T-helper 1 cell treated with Interleukin-12 subunit alpha and Interleukin-12 subunit beta and Interleukin-4 antibody, amounts not matched to agents 30 ng/mL and 1 ng/mL, for 36 hours (primary cell): ENCODE measurements around the gene UTP25. TPM values are rescaled to one million over a fixed set of nuclear protein-coding genes. Genes with fewer than 3 reads are reported as not detected.

Experiments
- intact Hi-C: fragments of 100-400 bp; cut with micrococcal nuclease; formaldehyde crosslinking; loops from one replicate; pipeline ENCODE4 v1.15.1; 2024
- total RNA-seq: library from RNA; stranded (reverse); gene quantifications from 2 replicates; pipeline ENCODE4 v1.2.3, GENCODE V29; 2022

UTP25 gene
- total RNA-seq, 1 donor from 2014 or later: 11.0 TPM

- intact Hi-C loops: no loop called here
These were observed 9.9 kb downstream of the UTP25 start for GRCh38 chr1:209837671-209838070.

DNA sequence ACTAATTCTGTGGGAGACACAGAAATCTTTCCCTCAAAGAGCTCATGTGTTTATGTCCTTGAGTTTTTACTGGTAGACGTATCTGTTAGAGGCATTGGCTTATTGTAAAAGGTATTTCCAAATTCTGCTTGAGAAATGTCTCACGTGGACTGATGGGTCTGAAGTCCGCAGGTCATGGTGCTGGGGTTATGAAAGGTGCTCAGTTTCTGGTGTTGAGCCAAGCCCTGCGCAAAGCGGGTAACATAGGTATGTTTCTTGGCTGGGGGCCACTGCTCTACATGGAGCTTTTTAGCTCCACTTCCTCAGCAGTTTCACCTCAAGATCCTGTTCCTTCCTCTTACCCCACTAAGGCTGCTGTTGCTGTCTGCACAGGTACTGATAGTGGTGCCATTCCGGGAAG lies 10.8 kb downstream of the UTP25 start:
- intact Hi-C loops: no loop called here

DNA sequence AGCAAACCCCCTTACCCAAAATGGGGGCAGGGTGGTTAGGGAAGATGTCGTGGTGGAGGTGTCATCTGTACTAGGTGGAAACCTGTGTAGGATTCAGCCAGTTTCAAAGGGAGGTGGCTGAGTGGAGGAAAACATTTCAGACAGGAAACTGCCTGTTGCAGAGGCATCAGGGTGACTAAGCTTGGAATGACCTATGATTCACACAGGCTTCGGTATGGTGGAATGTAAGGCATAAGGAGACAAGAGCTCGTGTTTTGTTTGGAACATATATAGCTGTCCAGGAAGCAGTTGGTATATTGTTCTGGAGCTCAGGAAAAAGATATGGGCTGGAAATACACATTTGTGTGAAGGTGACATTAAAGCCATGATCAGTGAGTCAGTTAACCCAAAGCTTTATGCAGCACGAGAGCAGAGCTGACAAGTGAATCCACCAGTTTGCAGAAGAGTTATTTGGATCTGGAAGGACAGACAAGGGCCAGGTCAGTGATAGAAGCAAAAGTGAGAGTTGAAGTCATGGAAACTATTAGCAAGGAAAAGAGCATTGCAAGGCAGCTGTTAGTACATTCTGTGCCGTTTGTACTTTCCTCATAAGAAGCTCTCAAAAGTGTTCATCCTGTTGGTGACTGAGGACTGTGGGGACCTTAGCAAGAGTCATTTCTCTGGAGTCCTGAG lies 12.2 kb downstream of the UTP25 start:
- intact Hi-C loops: no loop called here

GRCh38 chr1:209840611-209841010 lies 12.8 kb downstream of the UTP25 start:
- intact Hi-C loops: no loop called here

DNA sequence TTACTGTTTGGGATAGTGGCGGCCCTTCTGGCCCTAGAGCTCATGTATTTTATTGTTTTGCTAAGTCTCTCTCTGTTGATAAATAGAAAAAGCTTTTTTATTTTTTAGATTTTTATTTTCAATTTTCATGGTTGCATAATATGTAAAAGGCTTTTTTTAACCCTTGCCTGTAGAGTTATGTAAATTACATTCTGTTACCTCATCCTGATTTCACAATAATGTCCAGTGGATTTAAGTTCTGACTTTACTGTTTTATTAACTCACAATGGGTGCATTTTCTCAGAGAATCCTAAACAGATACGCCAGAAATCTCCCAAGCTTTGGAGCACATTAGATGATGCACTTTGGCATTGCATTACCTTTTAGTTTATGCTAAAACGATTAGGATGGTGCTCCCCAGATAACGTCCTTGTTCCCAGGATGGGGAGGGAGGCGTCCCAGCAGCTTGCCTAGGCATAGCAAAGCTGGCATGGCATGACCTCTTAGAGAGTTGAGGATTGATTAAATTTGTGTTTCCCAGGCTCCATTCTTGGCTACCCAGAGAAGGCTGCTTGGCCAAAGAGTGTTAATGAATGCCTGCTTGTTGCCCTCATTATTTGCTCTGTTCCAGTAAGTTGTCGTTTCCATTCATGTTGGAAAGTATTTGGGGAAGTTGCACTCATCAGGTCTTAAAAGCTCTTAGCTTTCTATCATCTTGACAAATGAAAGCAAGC lies 17.1 kb downstream of the UTP25 start:
- intact Hi-C loops: no loop called here

GRCh38 chr1:209845408-209845725 lies 17.6 kb downstream of the UTP25 start:
- intact Hi-C loops: no loop called here

DNA sequence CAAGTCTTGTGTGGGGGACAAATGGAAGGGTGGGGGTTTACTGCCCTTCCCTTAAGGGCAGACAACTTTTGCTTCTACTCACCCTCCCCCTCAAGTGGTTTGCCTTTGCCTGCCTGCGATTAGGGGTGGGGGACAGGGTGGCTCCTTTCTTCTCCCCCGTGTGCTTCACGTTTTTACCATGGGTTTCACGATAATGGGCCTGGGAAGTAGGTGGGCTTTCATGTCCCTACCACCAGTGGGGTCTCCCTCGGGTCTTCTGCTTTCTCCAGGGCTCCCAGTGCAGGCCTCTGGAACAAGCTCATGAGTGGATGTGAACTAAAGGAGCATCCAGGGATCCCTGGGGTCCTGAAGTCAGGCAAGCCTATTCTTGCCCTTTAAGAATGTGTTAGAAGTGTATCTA lies 21.6 kb downstream of the UTP25 start:
- intact Hi-C loops: no loop called here

- intact Hi-C loops: no loop called here
These were observed 22.7 kb downstream of the UTP25 start for GRCh38 chr1:209850342-209850979.

GRCh38 chr1:209853676-209854075 lies 25.9 kb downstream of the UTP25 start:
- intact Hi-C loops: no loop called here

DNA sequence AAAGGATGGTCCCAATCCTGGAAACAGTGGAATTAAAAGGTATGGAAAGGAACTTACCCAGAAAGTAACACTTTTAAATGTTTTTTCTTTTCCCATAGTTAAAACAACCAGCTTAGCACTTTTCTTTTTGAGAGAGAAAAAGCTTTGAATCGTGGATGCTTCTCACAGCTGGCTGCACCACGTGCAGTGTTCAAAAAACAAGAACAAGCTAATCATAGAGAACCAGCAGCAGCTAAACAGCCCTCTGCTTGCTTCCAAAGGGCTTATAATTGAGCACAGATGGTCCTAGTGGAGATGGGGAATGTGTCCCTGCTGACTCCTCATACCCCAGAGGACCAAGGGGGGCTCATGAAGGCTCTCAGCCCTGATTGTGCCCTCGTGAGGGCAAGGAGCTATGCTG lies 26.4 kb downstream of the UTP25 start:
- intact Hi-C loops: no loop called here

- intact Hi-C loops: no loop called here
These were observed 27.2 kb downstream of the UTP25 start for GRCh38 chr1:209855006-209855405.

DNA sequence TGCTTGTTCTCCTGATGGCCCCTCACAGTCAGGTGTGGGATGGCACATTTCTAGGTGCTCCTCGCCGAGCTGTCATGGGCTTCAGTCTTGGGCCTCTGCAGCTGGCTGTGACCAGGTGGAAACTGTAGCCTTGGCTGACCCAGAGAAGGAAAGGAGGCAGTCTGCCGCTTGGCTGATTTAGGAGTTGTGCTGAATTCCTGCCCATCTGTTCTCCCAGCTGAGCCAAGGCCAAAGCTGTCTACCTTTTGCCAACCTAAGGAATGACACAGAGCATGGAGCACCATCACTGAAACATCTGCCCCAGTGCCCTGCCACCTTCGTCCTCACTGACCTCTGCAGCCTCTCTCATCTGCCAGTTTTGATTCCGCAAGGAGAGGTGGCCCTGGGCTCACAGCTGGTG lies 27.9 kb downstream of the UTP25 start:
- intact Hi-C loops: no loop called here

- intact Hi-C loops: no loop called here
These were observed 30.9 kb downstream of the UTP25 start for GRCh38 chr1:209858561-209859103.

GRCh38 chr1:209860293-209860881 lies 32.6 kb downstream of the UTP25 start:
- intact Hi-C loops: loop anchor here (1.0 kb wide), 3 partner anchors 129 to 540 kb away; no protein-coding TSS in a partner anchor

GRCh38 chr1:209861242-209861641 lies 33.5 kb downstream of the UTP25 start:
- intact Hi-C loops: no loop called here

GRCh38 chr1:209862391-209863356 lies 34.9 kb downstream of the UTP25 start:
- intact Hi-C loops: no loop called here

DNA sequence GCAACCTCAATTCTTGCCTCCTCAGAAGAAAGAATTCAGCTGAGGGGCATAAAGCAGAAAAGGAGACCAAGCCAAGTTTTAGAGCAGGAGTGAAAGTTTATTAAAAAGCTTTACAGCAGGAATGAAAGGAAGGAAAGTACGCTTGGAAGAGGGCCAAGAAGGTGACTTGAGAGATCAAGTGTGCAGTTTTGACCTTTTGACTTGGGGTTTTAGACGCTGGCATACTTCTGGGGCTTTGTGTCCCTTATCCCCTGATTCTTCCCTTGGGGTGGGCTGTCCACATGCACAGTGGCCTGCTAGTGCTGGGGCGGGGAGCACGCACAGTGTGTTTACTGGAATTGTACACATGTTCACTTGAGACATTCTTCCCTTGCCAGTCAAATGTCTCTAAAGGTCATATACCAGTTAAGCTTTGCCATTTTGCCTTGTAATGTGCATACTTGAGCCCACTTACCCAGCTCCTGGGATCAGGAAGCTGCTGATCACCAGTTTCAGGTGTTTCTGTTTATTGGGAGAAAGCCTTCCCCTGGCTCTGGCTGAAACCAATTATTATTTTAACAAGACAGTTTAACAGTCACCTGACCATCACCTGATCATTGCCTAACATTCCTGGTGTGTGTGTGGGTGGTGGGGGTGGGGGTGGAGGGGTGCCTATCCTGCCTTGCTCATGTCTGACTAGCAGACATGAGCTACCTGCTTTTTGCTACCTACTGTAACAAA lies 36.2 kb downstream of the UTP25 start:
- intact Hi-C loops: no loop called here

GRCh38 chr1:209866201-209866600 lies 38.4 kb downstream of the UTP25 start:
- intact Hi-C loops: no loop called here

DNA sequence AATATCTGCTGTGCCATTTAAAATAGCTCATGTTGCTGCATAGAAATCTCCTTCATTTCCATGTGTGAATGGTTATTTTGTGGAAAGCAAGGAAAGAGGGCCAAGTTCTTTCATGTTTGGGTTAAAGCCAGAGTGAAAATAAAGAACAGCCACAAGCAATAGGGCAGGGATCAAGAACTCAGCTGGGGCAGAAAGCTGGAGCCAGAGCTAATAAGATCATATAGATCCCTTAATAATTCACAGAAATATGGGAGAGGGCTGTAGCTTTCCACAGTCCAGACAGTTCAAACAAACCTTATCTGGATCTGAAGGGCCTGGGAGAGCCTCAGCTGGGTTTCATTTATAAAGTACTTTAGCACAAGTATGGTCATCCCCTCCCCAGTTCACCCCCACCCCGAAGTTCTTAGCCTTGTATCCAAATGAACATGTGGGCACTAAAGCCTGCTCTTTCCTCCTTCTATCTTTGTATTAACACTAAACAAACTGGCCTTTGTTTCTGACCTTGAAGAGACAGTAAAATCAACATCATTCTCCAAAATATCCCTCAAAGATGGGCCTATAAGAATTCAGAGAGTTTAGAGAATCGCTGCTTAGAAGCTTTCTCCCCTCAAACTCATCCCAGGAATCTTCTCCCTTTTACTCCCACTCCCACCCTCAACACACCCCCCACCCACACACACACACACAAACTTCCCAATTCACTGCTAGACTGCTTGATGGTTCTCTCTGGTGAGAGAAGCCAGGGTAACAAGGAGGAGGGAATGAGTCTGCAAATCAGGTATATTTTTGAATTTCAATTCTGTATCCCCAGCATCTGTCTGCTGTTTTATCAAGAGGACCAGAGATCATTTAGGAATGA lies 41.7 kb downstream of the UTP25 start:
- intact Hi-C loops: no loop called here
